IPS DF 4.7 (cell line): ENCODE data around the gene GDF15.
"Not testable (repeated sequence)": the region's sequence is repeated elsewhere in the genome, so short reads cannot be mapped to it uniquely, and the experiment has no call there.

ENCODE experiments used
- DNase-seq: peaks from one replicate; pipeline ENCODE4 v3.0.0-alpha.2; 2013; ENCODE audit warnings: low spot score; ENCODE audit errors: extremely low read depth

The GDF15 gene

GRCh38 chr19:18385675-18386542 lies at the start of gene GDF15:
TSS of gene GDF15 (plus strand) at chr19:18386158. CDS start at chr19:18386190, 32 bp downstream.
- DNase-seq: no peak

GRCh38 chr19:18338541-18338940 lies 47.4 kb upstream of the GDF15 start:
- DNase-seq: no peak

GRCh38 chr19:18339723-18340122 lies 46.2 kb upstream of the GDF15 start:
- DNase-seq: no peak

GRCh38 chr19:18340190-18340989 lies 45.6 kb upstream of the GDF15 start, which contains the start of gene PGPEP1:
TSS of gene PGPEP1 (plus strand) at chr19:18340598. CDS start at chr19:18340682, 84 bp downstream.
- no peak for DNase-seq

- no peak for DNase-seq
Observed at GRCh38 chr19:18340990-18341868, 44.7 kb upstream of the GDF15 start.

- DNase-seq: no peak
Observed at GRCh38 chr19:18342090-18342632, 43.8 kb upstream of the GDF15 start.

- no peak for DNase-seq
Observed at GRCh38 chr19:18344582-18344950, 41.4 kb upstream of the GDF15 start.

GRCh38 chr19:18345296-18345695 lies 40.7 kb upstream of the GDF15 start:
- DNase-seq: no peak

- no peak for DNase-seq
Observed at GRCh38 chr19:18346091-18346490, 39.9 kb upstream of the GDF15 start.

GRCh38 chr19:18348171-18348570 lies 37.8 kb upstream of the GDF15 start:
- DNase-seq: no peak

GRCh38 chr19:18348818-18349339 lies 37.1 kb upstream of the GDF15 start:
- not testable (repeated sequence) for DNase-seq

GRCh38 chr19:18349524-18350128 lies 36.3 kb upstream of the GDF15 start:
- DNase-seq: no peak

GRCh38 chr19:18350490-18350889 lies 35.5 kb upstream of the GDF15 start:
- DNase-seq: no peak

GRCh38 chr19:18351544-18351943 lies 34.4 kb upstream of the GDF15 start:
- DNase-seq: no peak

GRCh38 chr19:18353378-18354005 lies 32.5 kb upstream of the GDF15 start:
- DNase-seq: no peak

GRCh38 chr19:18354743-18355142 lies 31.2 kb upstream of the GDF15 start:
- not testable (repeated sequence) for DNase-seq

GRCh38 chr19:18357041-18357440 lies 28.9 kb upstream of the GDF15 start:
- DNase-seq: no peak

- no peak for DNase-seq
Observed at GRCh38 chr19:18361646-18362045, 24.3 kb upstream of the GDF15 start.

- DNase-seq: no peak
Observed at GRCh38 chr19:18362934-18363542, 22.9 kb upstream of the GDF15 start.
